Islet precursor cell (in vitro differentiated cells): ENCODE data around the gene ZFYVE1.
"Not testable (repeated sequence)": the region's sequence is repeated elsewhere in the genome, so short reads cannot be mapped to it uniquely, and the experiment has no call there.

ENCODE experiments used
- DNase-seq: peaks from one replicate; pipeline ENCODE4 v3.0.0-alpha.2; 2018

Gene ZFYVE1

DNA sequence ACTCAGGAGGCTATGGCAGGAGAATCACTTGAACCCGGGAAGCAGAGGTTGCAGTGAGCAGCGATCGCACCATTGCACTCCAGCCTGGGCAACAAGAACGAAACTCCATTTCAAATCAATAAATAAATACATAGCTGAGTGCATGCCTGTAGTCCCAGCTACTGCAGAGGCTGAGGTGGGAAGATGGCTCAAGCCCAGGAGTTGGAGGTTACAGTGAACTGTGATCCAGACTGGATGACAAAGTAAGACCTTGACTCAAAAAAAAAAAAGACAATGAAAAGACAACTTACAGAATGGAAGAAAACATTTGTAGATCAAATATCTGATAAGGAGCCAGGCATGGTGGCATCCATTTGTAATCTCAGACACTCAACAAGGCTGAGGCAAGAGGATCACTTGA, 27.6 kb downstream of the ZFYVE1 start:
- DNase-seq = no peak

DNA sequence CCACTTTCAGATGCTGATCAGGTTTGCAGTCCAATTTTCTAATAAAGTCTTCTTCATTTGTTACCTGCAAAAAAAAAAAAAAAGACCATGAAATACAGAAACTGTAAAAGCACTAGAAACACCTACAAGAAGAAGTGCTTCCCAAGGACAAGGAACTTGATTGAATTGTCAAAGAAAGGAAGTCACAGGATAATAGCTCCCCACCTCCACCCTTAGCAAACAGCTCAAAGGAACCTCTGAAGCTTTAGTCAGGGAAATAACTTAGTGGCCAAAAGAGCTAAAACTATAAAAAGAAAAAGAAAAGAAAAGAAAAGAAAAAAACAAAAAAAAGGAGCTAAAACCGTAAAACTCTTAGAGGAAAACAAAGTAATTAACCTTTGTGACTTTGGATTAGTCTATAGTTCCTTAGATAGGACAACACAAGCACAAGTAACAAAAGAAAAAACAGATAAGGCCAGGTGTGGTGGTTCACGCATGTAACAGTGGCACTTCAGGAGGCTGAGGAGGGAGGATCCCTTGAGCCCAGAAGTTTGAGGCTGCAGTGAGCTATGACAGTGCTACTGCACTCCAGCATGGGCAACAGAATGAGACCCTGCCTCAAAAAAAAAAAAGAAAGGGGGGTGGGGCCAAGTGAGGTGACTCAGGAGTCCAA, 28.5 kb downstream of the ZFYVE1 start:
- DNase-seq = no peak

DNA sequence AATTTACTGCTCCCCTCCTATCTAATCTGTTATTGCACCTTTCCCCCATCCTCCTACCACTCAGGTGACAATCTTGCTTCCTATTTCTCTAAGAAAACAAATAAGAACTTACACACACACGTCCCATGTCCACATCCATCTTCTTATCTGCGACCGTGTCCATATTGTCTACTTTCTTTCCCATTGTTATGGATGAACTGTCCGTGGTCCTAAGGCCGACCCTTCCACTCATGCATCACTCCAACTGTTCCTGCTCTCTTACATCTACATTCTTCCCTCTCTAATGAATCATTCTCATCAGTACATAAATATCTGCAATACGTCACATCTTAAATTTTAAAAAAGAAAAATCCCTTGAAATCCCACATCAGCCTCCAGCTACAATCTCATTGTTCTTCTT, 30.0 kb downstream of the ZFYVE1 start:
- no peak for DNase-seq

DNA sequence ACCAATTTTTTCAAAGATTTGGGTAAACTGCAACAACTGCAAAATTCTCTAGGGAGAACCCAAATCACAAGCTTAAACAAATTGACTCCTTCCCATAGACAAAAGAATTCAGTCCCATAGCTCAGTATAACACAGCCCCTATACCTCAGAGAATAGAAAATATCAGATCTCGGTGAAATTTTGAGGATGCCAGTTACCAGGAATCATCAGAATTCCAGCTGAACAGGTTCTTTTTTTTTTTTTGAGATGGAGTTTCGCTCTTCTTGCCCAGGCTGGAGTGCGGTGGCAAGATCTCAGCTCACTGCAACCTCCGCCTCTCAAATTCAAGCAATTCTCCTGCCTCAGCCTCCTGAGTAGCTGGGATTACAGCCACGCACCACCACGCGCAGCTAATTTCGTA, 36.7 kb downstream of the ZFYVE1 start:
- no peak for DNase-seq

DNA sequence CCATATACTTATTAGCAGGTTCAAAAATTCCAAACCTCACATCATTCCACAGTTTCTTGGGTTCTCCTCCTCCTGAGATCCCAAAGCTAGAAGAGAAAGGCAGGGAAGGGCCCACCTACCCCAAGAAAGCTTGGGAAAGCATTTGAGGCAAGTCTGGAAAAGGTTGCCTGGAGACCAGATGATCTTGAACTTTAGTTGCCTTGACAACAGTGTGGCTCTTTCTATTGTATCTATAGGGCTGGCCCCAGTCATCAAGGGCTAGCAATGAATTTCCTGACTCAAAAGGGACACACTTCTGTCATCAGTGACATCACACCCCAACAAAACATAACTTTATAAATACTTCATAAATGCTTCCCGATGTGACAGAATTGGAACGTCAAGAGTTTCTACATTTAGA, 40.0 kb downstream of the ZFYVE1 start:
- no peak for DNase-seq

DNA sequence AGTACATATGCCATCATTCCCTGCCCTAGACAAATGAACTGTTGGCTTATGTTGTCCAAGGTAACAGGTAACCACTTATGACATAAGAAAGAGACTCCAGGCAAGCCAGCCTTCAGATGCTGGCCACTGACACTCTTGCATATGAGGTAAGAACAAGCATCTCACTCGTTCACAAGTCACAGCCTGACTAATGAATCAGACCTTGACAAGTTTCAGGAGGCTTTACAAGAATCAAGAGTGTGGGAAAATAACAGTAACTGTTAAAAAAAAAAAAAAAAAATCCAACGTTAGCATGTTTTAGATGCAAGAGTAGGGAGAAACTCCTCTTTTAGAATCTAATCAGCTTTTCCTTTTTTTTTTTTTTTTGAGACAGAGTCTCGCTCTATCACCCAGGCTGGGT, 40.7 kb downstream of the ZFYVE1 start:
- DNase-seq = no peak

DNA sequence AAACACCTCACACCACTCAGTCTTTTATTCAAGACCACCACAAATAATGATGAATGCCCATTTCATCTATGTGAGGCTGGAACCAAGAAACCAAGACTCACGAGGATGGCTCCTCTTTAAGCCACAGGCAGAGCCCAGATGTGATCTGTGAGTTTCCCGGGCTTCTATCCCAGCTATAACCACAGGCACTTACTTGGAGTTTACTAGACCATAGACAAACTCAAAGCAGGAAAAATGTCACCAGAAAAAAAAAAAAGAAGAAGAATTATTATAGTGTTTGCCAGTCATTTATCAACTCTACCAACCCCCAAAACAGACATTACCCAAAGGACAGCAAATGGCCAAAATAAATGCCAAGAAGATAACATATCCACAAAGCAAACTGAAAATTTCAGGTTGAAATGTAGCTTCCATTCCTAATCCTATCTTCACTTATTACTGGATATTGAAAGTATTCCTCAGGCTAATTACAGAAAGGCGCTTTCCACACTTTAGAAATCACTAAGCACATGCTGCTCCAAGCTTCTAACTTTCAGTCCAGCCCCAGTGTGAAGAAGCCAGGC, 44.7 kb downstream of the ZFYVE1 start:
- DNase-seq = no peak

DNA sequence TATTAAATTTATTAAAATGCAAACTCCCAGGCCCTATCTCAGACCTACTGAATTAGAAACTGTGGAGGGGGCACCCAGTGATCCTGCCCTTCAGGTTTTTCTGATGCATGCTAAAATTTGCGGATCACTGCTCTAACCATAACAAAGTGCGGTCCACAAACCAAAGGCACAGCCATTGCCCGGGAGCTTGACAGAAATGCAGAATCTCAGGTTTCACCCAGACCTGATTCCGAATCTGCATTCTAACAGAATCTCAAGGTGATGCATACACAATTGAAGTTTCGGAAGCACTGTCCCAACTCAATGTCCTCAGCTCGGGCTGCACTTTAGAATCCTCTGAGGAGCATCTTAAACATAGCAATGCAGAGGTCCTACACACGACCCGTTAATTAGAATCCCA, 46.0 kb downstream of the ZFYVE1 start:
- no peak for DNase-seq

DNA sequence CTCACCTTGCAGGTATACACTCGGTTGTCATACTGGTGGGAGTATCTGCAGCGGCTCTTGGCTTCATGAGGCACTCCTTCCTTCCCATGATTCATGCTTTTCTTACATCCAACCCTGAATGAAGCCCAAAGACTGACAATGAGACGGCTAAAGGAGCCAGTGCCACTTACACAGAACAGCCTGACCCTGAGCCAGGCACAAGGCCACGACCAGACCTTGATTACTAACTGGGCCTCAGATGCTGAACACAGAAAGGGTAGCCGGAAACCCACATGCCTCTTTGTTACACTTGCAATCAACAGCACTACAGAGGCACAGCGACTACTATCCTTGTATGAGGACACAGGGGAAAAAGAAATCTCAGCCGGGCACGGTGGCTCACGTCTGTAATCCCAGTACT, 48.0 kb downstream of the ZFYVE1 start:
- DNase-seq = no peak

DNA sequence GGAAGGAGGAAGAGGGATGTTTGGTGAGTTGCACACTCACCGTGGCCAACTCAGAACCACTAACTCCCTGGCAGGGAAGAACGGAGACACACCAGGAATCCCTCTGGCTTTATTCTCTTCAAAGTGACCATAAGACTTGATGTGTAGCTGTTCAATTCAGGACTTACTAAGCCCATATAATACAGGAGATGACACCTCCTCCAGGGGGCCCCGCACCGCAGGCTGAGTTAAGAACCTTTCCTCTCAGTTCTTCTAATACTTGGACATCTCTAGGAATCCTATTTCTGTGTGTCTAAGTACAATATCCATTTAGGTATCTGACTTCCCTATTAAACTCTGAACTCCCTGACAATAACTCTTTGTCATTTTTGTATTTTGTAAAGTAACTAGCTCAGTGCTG, 51.1 kb downstream of the ZFYVE1 start:
- no peak for DNase-seq

DNA sequence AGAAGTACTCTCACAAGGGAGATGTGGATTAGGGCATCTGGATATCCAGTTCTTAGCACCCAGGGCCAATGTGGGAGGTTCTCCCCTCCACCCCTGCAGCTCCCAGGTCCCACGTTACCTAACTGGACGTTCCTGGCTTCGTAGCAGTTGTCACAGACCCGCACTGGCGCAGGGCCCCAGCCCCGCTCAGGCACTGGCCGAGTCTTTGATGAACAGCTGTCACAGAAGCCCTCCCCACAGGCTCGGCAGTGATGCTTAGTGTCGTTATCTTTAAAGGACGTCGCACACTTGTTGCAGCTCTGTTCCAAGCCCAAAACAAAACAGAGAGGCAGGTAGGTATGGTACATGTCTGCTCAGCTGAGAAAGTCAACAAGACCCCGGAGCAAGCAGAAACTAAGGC, 52.2 kb downstream of the ZFYVE1 start:
- no peak for DNase-seq

DNA sequence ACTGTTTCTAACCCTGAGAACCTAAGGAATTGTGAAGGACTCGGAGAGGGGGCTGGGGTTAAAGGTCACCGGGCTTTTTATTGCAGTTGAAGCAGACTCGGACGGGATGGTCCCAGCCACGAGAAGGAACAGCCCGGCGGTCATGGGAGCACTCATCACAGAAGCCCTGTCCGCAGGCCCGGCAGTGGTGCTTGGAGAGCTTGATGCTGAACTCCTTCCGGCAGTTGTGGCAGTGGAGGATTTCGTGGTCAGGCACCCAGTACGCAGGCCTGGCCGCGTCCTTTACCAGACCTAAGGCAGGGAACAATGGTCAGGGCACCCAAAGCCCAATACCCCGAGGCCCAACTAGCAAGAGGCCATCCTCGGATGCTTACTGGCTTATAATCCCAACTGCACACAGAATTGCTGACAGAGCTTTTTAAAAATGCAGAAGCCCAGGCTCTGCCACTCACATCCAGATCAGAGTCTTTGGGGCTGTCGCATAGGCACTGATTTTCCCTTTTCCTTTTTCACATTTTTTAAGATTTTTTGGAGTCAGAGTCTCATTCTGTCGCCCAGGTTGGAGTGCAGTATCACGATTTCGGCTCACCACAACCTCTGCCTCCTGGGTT, 56.0 kb downstream of the ZFYVE1 start:
- DNase-seq = no peak

DNA sequence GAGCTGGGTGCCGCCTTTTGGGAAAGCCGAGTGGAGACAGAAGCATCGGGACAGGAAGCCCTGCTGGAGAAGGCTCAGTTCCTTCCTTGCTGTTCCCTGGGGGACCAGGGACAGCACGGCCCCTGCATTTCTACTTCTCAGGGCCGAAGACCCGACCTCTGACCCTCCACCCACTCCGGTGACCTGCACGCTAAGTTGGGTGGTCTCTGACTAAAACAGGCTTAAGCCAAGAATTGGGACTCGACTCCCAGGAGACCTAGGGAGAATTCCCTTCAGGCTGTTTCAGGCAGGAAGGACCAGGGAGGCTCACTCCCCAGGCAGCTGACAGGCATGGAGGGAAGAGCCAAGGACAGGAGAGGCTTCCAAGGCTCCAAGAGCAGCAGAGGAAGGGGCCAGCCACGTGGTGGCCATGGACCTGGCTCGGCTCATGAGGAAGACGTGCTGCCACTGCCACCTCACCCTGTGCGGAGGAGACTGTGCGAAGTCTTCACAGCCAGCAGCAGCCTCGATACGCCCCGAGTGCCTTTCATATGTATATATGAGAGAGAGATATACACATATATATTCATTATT, 56.8 kb downstream of the ZFYVE1 start:
- DNase-seq = no peak

DNA sequence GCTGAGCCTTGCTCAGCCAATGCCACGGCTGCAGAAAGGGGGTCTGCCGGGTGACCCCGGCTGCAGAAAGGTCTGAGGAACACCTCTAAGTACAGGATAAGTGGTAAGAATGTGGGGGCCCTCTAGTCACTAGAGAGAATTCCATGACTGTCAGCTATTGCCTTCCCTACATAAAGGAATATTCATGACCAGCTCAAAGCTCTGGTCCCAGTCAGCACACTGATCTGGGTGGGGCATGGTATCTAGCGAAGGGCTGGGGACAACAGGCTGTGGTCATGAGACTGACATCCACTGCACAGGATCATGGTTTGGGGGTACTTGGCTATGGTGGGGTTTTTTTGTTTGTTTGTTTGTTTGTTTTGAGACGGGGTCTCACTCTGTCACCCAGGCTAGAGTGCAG, 58.6 kb downstream of the ZFYVE1 start:
- no peak for DNase-seq

DNA sequence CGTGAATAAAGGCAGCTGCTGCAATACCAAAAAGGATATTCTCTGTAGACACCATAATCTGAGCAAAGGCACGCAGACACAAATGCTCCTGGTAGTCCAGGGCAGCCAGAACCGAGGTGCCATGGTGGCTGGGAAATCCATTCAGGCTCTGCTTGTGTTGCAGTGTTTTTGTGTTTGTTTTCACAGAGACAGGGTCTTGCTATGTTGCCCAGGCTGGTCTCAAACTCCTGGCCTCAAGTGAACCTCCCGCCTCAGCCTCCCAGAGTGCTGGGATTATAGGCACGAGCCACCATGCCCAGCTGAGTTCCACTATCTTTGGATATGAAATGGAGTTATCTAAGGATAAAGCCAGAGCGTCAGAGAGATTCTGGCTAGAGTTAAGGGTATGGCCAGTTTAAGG, 60.9 kb downstream of the ZFYVE1 start:
- DNase-seq = no peak

DNA sequence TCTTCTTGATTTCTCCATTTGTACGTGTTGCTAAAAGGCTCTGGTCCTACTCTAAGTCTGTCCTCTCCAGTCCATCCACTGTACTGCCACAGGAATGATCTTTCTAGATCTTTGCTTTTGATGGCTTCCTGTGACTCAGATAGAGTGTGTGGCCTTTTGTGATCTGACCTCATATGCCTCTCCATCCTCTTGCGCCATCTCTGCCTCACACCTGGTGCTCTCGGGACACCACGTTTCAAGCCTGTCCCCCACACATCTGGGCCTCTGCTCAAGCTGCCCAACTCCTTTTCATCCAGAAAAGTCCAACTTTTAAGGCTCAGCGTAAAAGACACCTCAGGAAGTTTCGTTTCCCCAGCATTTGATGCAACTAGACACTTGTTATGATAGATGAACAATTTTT, 61.7 kb downstream of the ZFYVE1 start:
- DNase-seq = no peak

DNA sequence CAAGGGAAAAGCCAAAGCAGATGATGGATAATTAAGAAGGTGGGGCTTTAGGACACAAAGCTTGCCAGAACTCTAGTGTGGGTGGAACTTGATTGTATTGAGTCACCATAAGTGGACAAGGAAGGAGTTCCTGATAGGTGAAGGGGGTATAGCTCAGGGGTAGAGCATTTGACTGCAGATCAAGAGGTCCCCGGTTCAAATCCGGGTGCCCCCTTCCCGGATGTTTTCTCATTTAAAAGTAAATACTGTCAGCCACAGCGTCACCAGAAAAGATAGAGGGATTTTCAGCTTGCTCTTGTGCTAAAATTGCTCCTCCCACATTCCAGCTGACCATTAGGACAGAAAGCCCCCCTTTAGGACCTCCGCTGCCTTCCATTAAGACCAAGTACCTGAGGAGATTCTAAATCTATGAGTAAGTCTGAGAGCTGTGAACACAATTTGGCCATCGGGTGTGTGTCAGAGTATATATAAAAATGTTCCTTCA, 64.0 kb downstream of the ZFYVE1 start:
- peak; percentile 70 for DNase-seq

DNA sequence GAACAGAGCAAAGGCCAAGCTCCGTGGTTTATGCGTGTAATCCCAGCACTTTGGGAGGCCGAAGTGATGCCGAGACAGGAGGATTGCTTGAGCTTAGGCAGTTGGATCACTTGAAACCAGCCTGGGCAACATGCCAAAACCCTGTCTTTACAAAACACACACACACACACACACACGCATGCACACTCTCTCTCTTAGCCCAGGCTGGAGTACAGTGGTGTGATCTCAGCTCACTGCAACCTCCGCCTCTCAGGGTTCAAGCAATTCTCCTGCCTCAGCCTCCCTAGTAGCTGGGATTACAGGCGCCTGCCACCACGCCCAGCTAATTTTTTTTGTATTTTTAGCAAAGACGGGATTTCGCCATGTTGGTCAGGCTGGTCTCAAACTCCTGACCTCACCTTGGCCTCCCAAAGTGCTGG, 64.6 kb downstream of the ZFYVE1 start:
- DNase-seq = not testable (repeated sequence)

DNA sequence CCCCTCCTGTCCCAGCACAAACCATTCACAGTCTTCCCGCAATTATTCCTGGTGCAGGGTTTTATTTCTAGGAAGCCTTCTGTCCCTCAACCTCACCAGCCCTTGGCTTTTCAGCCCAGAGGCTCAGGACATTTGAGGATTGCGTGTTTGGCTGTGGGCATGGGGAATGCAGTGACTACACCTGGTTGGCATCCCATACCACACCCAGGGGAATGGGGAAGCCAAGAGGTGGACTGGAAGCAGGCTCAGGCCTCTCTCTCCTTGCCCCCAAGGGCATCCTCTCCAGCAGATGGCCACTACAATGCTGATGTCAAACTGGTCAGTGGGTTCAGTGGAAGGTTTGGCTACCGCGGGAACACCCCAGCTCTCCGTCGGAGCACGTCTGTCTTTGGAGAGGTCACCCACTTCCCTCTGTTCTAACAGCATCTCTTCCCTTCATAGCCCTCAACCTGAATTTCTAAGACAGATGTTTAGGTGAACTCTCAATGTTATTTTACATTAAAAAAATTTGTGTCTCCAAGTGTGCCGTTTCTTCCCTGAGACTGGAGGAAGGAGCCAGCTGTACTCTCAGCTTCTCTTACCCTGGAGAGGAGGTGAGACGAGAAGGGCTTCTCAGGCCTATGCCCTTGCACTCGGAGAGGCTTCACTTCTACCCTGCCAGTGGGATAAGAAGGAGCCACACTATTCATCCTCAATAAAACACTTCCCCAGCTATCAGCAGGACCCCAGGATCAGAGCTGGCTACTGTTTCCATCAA, 65.1 kb downstream of the ZFYVE1 start:
- peak; percentile 76 for DNase-seq

DNA sequence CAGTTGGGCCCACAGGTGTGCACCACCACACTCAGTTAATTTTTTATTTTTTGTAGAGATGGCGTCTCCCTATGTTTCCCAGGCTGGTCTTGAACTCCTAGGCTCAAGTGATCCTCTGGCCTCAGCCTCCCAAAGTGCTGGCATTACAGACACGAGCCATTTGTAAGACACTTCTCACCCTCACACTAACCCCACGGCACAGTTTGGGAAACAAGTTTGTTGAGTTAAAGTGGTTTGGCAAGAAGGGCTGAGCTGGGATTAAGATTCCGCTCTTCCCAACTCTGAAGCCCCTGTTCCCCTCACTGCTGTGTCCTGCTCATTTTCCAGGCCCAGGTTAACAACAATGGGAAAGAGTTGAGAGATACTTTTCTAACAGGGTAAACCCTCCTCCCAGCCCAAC, 65.9 kb downstream of the ZFYVE1 start:
- not testable (repeated sequence) for DNase-seq

DNA sequence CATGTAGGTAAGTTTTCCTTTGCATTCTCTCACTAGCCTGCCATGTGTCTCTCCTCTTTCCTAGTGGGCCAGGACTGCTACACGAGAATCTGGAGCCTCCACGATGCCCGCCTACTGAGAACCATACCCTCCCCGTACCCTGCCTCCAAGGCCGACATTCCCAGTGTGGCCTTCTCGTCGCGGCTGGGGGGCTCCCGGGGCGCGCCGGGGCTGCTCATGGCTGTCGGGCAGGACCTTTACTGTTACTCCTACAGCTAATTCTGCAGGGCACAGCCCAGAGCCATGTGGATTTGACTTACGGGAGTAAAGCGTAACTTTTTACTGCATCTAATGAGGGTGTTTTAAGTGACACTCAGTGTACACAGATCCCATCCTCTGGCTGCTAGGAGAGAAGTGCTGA, 68.4 kb downstream of the ZFYVE1 start:
- DNase-seq = no peak

DNA sequence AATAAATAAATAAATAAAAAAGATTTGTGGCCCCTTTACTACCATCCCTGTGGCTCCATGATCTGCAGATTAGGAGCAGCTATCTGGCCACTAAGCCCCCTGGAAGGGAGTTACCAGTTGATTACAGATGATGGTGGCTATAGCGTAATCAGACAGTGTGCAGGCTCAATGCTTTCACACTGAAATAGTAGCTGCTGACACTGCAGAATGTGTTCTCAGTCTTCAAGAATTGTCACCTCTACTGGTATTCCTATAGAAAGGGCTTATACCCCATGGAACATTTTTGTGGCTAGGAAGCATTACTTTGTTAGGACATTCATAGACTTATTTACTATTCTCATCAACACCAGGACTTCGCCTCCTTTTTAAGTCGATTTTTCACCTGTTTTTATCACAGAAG, 69.7 kb downstream of the ZFYVE1 start:
- no peak for DNase-seq

DNA sequence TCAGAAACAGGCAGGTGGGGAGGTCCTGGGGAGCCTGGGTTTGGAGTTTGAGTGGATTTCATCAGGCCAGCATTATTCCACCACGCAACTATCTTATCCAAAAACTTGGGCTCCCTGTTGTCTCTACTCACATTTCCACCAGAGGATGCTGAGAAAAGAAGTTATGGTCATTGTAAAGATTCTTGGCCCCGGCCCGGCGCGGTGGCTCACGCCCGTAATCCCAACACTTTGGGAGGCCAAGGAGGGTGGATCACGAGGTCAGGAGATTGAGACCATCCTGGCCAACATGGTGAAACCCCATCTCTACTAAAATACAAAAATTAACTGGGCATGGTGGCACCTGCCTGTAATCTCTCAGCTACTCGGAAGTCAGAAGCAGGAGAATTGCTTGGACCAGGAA, 70.2 kb downstream of the ZFYVE1 start:
- DNase-seq = not testable (repeated sequence)

DNA sequence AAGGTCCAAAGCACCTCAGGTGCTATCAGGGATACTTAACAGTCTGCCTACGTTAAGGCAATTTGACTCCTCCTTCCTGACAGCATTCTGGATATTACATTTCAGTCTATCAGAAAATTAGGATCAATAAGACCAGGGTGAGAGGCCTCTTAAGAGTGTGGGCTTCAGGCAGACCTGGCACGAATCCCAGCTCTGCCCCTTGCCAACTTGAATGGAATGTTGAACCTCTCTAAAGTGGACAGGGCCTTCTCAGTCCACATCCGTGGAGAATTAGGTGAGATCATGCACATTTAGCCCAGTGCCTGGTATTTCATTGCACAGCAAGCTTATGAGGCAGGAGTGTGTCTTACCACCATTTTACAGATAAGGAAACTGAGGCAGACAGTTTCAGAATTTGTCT, 74.7 kb downstream of the ZFYVE1 start:
- DNase-seq = no peak
